Measurements from ENCODE around the gene SAV1.

- TF ChIP-seq, protein P1, sequence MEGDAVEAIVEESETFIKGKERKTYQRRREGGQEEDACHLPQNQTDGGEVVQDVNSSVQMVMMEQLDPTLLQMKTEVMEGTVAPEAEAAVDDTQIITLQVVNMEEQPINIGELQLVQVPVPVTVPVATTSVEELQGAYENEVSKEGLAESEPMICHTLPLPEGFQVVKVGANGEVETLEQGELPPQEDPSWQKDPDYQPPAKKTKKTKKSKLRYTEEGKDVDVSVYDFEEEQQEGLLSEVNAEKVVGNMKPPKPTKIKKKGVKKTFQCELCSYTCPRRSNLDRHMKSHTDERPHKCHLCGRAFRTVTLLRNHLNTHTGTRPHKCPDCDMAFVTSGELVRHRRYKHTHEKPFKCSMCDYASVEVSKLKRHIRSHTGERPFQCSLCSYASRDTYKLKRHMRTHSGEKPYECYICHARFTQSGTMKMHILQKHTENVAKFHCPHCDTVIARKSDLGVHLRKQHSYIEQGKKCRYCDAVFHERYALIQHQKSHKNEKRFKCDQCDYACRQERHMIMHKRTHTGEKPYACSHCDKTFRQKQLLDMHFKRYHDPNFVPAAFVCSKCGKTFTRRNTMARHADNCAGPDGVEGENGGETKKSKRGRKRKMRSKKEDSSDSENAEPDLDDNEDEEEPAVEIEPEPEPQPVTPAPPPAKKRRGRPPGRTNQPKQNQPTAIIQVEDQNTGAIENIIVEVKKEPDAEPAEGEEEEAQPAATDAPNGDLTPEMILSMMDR (conservative IDR thresholded peaks at IDR 0.05; ENCODE audit: low read length), result no peak
- TF ChIP-seq EZH2phosphoT487 (IDR thresholded peaks at IDR 0.05; ENCODE audit: borderline replicate concordance, low read depth, low read length), result no peak
Measured at GRCh38 chr14:50607761-50608160, 60.3 kb downstream of the SAV1 start.

All from OCI-LY7 (cell line).